GM18526 (cell line): ENCODE results near the gene NSMF.

ENCODE experiments used
- POLR2A ChIP-seq: IDR thresholded peaks from 3 replicates; pipeline ENCODE4 v1.6.1; 2011; ENCODE audit not compliant: insufficient read length; ENCODE audit errors: extremely low read depth

The NSMF gene

DNA sequence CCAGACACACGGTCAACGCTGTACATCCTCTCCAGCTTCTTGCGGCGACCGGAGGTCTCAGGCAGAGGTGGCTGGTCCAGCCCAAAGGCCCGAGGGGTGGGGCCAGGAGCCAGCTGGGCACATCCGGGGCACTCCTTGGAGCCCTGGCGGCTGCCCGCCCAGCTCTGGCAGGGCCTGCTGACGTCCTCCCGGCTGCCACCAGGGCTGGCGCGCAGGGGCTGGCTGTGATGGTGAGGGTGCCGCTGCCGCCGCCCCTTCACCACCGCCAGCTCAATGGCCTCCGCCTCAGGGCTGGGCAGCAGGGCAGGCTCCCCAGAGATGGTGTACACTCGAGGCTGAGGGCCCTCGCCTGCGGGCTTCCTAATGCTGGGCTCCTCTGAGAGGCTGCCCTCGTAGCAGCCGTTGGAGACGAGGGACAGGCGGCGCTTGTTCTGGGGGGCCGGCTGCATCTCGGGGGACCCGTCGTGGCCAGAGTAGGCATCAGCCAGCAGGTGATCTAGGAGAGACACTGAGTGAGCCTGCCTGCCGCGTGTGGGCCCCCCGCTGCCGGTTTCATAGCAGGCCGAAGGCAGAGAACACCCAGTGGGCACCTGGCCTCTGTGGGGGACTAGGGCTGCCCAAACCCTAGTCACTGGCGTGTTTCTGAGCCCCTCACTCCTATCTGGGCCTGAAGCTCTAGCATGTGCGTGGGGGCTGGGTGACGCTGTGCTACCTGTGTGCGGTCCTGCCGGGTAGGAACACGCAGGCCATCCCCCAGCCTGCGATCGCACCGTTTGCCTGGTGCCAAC lies 1.5 kb downstream of the NSMF start:
- TF ChIP-seq POLR2A: no peak

DNA sequence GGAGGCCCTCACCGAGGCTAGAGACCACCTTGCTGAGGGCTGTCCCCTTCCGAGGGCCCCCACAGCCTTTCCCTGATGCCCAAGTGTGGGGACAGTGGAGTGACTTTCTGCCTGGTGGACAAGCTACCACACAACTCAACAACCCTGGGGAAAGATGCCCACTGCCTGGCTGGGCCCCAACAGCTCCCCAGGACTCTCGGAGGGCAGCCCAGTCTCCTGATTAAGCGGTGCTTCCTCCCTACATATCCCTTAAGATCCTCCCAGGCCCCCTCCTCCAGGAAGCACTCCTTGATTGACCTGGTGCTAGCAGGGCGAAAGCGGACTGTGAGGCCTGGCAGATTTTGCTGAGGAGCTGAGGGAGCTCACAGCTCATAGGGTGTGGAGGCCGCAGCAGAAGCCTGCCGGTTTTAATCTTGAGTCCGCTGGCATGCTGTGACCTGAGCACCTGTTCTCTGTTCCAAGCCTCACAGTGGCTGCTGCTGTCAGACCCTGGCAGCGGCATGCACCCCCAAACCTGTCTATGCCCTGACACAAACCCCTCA lies 2.2 kb downstream of the NSMF start:
- no peak for TF ChIP-seq POLR2A

DNA sequence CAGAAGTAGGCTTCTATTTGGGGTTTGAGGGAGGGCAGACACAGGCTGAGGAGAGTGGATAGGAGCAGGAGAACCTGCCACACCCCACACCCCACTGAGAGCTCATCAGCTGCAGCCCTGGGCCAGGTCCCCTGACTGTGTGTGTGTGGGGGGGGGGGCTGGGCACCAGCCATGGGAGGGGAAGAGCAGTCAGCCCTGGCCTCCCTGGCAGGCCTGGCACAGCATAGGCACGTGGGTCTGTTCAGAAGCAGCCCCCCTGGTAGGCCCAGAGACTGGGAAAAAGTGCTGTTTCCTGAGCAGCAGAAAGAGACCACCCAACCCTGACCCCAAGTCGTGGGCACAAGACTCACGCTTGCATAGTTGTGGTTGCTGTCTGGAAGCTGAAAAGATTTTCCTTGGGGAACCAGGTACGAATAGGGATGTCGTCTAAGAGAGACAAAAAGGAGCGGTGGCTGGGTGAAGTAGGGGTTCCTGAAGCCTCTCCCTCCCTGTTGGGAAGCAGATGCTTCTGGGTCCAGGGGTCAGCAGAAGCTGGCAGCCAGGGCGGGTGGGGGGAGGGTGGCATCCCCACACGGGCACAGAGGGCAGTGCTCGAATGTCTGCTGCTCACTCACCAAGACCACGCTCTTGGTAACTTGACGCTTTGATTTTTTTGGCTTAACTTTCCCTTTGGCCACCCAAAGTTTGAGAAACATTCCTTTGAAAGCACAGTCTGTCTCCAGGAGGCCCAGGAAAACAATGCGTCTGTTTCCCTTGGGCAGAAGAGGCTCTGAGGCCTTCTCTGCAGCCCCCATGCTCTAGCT lies 2.9 kb downstream of the NSMF start:
- TF ChIP-seq POLR2A: no peak

DNA sequence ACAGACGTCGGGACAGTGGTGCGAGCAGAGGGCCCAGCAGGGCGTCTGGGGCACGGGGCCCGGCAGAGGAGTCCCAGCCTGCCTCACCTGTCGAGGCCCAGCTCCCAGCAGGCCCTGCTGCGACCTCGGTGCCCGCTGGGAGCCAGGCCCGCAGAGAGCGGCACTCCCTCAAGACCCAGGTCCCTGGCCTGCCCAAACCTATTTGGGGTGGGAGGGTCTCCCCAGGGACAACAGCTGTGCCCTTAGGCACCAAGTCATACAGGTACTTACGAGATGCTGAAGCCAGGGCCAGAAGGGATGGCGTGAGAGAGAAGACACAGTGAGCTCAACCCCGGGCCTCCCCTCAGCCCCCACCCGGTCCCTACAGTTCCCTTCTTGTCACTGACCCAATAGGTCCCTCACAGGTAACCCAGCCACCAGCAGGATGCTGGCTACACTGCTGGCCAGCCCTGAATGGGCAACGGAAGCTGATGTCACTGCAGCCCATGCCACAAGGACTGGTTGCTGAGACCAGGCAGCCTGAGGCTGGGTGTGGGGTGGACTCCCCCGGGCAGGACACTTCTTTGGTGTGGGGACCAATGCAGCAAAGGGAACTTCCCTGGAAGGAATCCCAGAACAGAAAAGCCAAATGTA lies 3.7 kb downstream of the NSMF start:
- TF ChIP-seq POLR2A: no peak

DNA sequence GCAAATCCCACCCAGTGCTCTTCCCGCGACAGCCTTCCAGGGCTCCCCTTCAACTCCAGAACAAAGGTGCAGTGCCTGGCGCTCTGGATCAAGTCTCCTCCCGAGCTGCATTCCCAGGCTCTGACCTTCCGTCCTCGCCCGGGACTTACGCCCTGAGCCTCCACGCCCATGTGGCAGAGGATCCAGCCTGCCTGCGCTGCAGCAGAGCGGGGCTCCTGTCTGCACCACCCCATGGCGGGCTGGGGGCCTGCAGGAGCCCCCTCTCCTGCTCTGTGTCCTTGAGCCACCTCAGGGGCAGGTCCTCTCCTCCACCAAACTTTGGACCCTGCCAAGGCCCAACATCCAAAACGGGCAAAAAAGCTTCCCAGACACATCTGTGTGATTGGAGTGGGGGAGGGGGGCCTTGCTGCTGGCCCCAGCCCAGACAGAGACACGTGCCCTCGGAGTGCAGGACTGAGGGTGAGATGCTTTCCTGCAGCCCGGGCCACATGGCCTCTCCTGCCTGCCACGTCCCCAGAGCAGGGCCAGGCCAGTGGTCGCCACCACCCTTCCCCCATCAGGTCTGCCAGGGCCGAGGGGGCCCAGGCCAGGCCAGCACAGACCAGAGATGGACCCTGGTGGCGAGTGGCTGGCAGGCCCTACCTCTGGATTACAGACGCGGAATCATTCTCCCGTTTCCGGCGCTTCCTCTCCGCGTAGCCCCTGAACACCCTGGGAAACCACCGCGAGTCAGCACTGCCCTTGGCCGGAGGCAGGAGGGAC lies 4.4 kb downstream of the NSMF start:
- TF ChIP-seq POLR2A: no peak

DNA sequence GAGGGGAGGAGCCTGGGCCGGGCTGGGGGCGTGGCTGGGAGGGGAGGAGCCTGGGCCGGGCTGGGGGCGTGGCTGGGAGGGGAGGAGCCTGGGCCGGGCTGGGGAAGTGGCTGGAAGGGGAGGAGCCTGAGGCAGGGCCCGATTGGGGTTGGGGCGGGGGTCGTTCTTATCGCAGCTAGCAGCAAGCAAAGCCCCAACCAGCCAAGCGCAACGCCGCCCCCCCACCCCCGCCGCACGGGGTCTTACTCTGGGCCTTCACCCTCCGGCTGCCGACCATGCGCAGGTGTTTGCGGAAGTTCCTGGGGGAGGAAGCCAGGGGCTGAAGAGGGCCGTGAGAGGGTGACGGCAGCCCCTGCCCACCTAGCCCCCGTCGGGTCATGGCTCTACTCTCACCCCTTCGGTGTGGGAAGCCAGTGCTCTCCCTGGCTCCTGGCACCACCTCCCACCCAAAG lies 5.0 kb downstream of the NSMF start:
- no peak for TF ChIP-seq POLR2A

DNA sequence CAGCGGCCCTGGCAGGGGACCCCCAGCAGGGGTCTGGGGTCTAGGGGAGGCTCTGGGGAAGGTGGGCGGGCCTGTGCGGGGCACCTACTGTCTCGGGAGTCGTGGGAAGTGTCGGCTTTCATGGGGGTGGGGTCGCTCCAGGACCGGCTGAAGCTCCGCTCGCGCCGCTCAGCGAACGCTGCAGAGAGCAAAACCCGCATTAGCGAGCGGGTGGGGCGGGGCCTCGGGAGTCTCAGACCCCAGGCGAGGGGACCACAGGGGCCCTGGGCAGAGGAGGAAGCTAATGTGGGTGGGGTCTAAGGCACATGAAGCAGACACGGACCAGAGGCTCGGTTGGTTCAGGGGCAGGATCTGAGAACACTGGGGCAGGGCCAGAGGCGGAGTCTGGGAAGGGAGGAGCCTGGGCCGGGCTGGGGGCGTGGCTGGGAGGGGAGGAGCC lies 5.5 kb downstream of the NSMF start:
- no peak for TF ChIP-seq POLR2A

DNA sequence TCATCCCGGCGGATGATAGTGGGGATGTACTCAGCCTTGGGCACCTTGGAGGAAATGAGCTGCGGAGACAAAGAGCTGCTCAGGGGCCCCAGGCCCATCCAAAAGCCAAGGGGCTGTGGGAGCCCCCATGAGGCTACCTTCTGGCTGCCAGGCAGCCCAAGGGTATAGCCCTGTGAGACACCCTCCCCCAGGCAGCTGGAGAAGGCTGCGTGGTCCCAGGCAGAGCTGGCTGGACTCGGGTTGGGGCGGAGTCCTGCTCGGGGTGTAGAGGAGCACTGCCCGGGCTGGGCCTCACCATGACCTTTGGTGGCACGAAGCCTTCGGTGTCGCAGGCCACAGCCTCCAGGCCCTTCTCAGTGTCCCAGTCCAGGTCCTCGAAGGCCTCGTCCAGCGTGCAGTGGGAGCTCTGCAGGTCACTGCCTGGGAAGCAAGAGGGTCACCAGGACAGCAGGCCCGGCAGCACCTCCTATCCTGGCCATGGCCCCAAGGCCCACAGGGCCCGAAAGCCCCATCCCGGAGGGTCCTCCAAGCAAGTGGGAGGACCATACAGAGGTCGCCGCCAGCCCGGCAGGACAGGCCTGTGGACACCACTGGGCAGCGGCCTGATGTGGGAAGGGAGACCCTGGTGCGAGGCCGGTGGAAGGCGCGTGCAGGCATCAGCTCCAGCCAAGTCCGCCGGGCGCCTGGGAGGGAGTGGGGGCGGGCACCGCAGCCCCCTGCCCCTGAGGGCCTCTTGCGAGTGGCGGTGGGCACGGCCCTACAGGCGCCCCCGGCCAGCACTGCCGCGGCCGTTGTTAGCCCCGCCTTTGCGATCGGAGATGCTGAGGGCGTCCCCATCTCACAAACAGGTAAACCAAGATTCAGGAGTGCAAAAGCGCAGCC lies 6.1 kb downstream of the NSMF start:
- TF ChIP-seq POLR2A: no peak

DNA sequence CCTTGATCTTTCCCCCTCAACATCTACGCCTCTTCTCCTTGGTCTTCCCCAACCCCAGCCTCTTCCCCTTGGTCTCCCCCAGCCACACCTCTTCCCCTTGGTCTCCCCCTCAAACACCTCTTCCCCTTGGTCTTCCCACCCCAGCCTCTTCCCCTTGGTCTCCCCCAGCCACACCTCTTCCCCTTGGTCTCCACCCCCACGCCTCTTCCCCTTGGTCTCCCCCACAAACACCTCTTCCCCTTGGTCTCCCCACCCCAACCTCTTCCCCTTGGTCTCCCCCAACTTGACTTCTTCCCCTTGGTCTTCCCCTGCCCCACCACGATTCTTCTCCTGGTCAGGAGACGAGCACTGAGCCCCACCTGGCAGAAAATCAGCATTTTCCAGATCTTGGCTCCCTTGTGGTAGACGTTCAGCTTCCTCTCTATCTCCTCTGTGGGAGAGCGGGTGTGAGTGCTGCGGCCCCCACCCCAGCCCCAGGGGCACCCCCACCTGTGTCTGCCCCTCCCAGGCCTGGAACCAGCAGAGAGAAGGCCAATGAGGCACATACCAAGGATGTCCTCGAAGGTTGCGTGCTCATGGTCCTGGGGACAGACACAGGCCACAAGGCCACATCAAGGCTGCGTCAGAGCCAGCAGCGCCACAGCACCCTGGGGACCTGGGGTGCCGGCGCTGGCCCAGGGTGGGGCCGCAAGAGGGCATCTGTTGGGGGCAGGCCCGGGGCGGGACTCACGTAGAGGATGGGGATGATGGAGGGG lies 7.0 kb downstream of the NSMF start:
- TF ChIP-seq POLR2A: no peak

DNA sequence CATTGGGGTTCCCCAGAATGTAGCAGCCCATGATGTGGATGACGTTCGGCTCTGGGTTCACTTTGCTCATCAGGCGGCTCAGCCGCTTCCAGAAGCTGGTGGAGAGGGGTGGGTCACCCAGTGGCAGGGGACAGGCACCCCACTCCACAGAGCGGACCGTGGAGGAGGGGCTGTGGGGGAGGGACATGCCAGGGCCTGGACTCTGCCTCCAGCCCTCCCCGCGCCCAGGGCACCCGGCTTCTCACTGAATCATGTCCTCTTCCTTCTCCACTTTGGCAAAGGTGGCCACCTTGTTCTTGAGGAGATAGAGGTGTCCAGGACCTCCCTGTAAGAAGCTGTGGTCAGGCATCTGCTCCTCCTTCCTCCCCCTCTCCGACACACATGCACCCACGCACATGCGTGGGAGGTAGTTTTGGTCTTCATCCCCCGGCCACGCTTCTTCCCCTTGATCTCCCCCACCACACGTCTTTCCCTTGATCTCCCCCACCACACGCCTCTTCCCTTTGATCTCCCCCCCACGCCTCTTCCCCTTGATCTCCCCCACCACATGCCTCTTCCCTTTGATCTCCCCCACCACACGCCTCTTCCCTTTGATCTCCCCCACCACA lies 9.1 kb downstream of the NSMF start:
- no peak for TF ChIP-seq POLR2A

DNA sequence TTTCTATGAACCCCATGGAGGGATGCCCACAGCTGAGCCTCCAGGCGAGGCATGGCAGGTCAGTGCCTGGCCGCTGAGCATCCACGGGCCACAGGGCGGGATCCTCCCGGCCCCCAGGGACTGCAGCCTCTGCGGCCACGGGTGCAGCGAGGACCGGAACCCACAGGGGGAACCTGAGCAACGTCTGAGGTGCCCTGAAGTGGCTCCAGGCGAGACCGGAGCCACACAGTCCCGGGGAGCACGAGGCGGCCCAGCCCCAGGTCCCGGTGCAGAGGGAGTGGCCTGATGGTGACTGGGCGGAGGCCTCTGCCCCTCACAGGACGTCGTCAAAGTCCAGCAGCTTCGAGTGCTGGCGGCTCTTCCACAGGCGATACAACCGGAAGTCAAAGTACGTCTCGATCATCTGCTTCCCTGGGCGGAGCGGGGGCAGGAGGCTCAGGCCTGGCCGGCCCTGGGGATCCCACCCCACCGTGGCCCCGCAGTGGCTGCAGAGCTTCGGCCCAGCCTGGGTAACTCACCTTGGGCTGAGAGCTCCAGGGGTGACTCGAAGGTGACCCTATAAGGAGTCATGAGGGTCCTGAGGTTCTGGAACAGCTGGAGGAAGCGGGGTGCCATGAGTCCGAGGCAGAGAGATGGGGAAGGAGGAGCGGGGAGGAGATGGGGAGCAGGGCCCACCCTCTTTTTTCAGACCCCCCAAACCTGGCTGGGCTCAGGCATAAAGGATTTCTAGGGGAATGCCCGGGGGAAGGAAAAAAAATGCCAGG lies 9.9 kb downstream of the NSMF start:
- TF ChIP-seq POLR2A: no peak

DNA sequence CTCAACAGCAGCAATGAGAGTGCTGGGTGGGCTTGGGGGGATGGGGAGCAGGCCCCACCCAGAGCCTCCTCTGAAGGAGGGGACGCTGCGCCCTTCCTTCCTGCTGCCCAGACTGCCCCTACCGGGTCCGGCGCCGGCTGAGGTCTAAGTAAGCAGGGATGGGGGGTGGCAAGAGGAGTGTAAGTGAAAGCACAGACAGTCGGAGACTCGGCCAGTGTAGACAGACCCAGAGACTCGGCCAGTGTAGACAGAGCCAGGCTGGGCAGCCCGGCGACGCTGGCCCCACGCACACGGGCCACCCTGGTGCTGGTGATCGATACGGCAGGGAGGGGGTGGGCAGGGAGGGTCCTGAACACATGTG lies 10.6 kb downstream of the NSMF start:
- TF ChIP-seq POLR2A: no peak
